Stomach (tissue), 9 donors: ENCODE data around the gene LRFN2. TPM values are rescaled to one million over a fixed set of nuclear protein-coding genes. Genes with fewer than 3 reads are reported as not detected.

Experiments used
- DNase-seq, 2 donors: peaks; one replicate each; pipeline versions ENCODE4 v3.0.0 to v3.0.0-alpha.2; 2013 to 2019
- H3K27ac ChIP-seq, 5 donors: fragments of 200-600 bp in 4 of 5; sonication (generic) in 4 of 5; one replicate each; pipeline ENCODE4 v1.5.1; 2013 to 2019; ENCODE audit warnings: mild to moderate bottlenecking in 1 of 5, moderate library complexity in 1 of 5
- H3K27me3 ChIP-seq, 3 donors: fragments of 200-600 bp; sonication (generic); one replicate each; pipeline ENCODE4 v1.5.1; 2017 to 2019; ENCODE audit warnings: mixed run types in 1 of 3
- H3K36me3 ChIP-seq, 4 donors: fragments of 200-600 bp; sonication (generic); 1 replicate in 3 of 4; 2 replicates in 1 of 4; pipeline ENCODE4 v1.5.1; 2016 to 2019
- H3K4me1 ChIP-seq, 4 donors: fragments of 200-600 bp; sonication (generic); one replicate each; pipeline ENCODE4 v1.5.1; 2016 to 2019
- H3K4me3 ChIP-seq, 4 donors: fragments of 200-600 bp; sonication (generic) in 3 of 4; one replicate each; pipeline ENCODE4 v1.5.1; 2016 to 2019; ENCODE audit warnings: mild to moderate bottlenecking in 1 of 4
- H3K9me3 ChIP-seq, 4 donors: fragments of 200-600 bp; sonication (generic); one replicate each; pipeline ENCODE4 v1.5.1; 2016 to 2019
- CTCF ChIP-seq, 7 experiments: fragments of 450-650 bp in 4 of 7; fragments of 200-600 bp in 3 of 7; sonication (generic) in 3 of 7; IDR thresholded peaks; one replicate each; pipeline ENCODE4 v1.5.1; 2016 to 2019; ENCODE audit warnings: antibody characterized with exemption in 7 of 7, control low read depth in 2 of 7, mild to moderate bottlenecking in 1 of 7
- EP300 ChIP-seq: sonication (generic); formaldehyde crosslinking; IDR thresholded peaks from one replicate; pipeline ENCODE4 v1.6.1; 2017; ENCODE audit warnings: antibody characterized with exemption
- POLR2A ChIP-seq, 4 donors: fragments of 450-650 bp; IDR thresholded peaks; one replicate each; pipeline ENCODE4 v1.6.1; 2016; ENCODE audit warnings: antibody characterized with exemption in 4 of 4, control low read depth in 2 of 4, mild to moderate bottlenecking in 1 of 4, moderate library complexity in 1 of 4
- POLR2AphosphoS5 ChIP-seq, 3 donors: sonication (generic); formaldehyde crosslinking; IDR thresholded peaks; one replicate each; pipeline ENCODE4 v1.6.1; 2016; ENCODE audit warnings: antibody characterized with exemption in 3 of 3
- WGBS, 5 donors: extraction: QIAGEN DNeasy Blood & Tissue Kit in 3 of 5; methylation state at CpG; one replicate each; pipeline versions ENCODE4 v1.1.5 to v1.1.7; 2013 to 2018; 5-methylcytosine and 5-hydroxymethylcytosine counted together
- intact Hi-C: fragments of 100-400 bp; cut with DNase I; formaldehyde crosslinking; loops from one replicate; pipeline ENCODE4 v1.15.1; 2023; ENCODE audit warnings: low total_unique reads
- polyA plus RNA-seq, 3 donors: library from polyadenylated mRNA; stranded (reverse); fragments of 200-250 nt; gene quantifications; one replicate each; pipeline ENCODE4 v1.2.3, GENCODE V29; 2013
- total RNA-seq, 5 donors: library from RNA; depleted of rRNA; stranded (reverse); fragments of >200 nt; gene quantifications; one replicate each; pipeline versions ENCODE4 v1.1.0 to v1.2.3, GENCODE V29; 2014 to 2016
- donor health status: healthy with polysubstance abuse.
- donor health status: Bipolar disorder and iron deficiency.
- donor health status: healthy.

LRFN2 gene
- total and polyA plus RNA-seq, 8 donors: 0.10 TPM; not detected in 7

- intact Hi-C loops: no loop called here
- no peaks in the 10 kb centered on the region for H3K36me3 ChIP-seq
- DNase-seq: peak in 1 of 2 donors; percentile 22
- no peaks in the 10 kb centered on the region for H3K4me1 ChIP-seq
- H3K4me3 ChIP-seq: no peak overlapping the region
- 67 to 81% (median 76%) methylated on average over 5 to 6 of the region's 6 CpGs for WGBS, 5 donors
- peaks cover 0 to 14% (median 0%) of the 10 kb centered on the region in 3 donors for H3K27me3 ChIP-seq
- TF ChIP-seq CTCF (IDR thresholded peaks at IDR 0.05) (no peak), POLR2A (IDR thresholded peaks at IDR 0.05) (no peak), POLR2AphosphoS5 (IDR thresholded peaks at IDR 0.05) (no peak), EP300 (no peak)
- no peak overlapping the region for H3K27ac ChIP-seq
- H3K9me3 ChIP-seq: no peaks in the 10 kb centered on the region
Measured at GRCh38 chr6:40353197-40353966, 233.8 kb downstream of the LRFN2 start.

GRCh38 chr6:40352527-40353170, 234.5 kb downstream of the LRFN2 start:
- intact Hi-C loops: no loop called here
- no peak for TF ChIP-seq CTCF (IDR thresholded peaks at IDR 0.05)
- no peak for TF ChIP-seq EP300
- TF ChIP-seq POLR2A (IDR thresholded peaks at IDR 0.05): no peak
- TF ChIP-seq POLR2AphosphoS5 (IDR thresholded peaks at IDR 0.05): no peak
- Histone ChIP-seq H3K27ac (no peak overlapping the region), H3K9me3 (no peaks in the 10 kb centered on the region), H3K36me3 (no peaks in the 10 kb centered on the region), H3K4me3 (no peak overlapping the region), H3K4me1 (no peaks in the 10 kb centered on the region), H3K27me3 (peaks cover 0 to 20% (median 0%) of the 10 kb centered on the region in 3 donors)
- DNase-seq: peak in 1 of 2 donors; percentile 0
- 79 to 84% (median 82%) methylated on average over 6 of the region's 6 CpGs for WGBS, 5 donors

- H3K9me3 ChIP-seq: no peaks in the 10 kb centered on the region
- WGBS, 5 donors: 61 to 86% (median 71%) methylated on average over 1 of the region's 1 CpG
- no peak overlapping the region for H3K27ac ChIP-seq
- peak in 1 of 2 donors; percentile 6 for DNase-seq
- no peaks in the 10 kb centered on the region for H3K36me3 ChIP-seq
- H3K27me3 ChIP-seq: peaks cover 0 to 22% (median 0%) of the 10 kb centered on the region in 3 donors
- no peaks in the 10 kb centered on the region for H3K4me1 ChIP-seq
- no peak overlapping the region for H3K4me3 ChIP-seq
- no peak for TF ChIP-seq POLR2A (IDR thresholded peaks at IDR 0.05)
- no peak for TF ChIP-seq POLR2AphosphoS5 (IDR thresholded peaks at IDR 0.05)
- no peak for TF ChIP-seq CTCF (IDR thresholded peaks at IDR 0.05)
- TF ChIP-seq EP300: no peak
- intact Hi-C loops: no loop called here
Measured at GRCh38 chr6:40352006-40352405, 235.2 kb downstream of the LRFN2 start.

GRCh38 chr6:40350747-40351217, 236.4 kb downstream of the LRFN2 start:
- H3K36me3 ChIP-seq: no peaks in the 10 kb centered on the region
- TF ChIP-seq POLR2AphosphoS5 (IDR thresholded peaks at IDR 0.05) (no peak), CTCF (IDR thresholded peaks at IDR 0.05) (peak in 1 of 7 experiments; percentile 13), EP300 (no peak), POLR2A (IDR thresholded peaks at IDR 0.05) (no peak)
- no peaks in the 10 kb centered on the region for H3K4me1 ChIP-seq
- 90 to 96% (median 95%) methylated on average over 3 of the region's 3 CpGs for WGBS, 5 donors
- peaks cover 0 to 22% (median 0%) of the 10 kb centered on the region in 3 donors for H3K27me3 ChIP-seq
- no peaks in the 10 kb centered on the region for H3K9me3 ChIP-seq
- H3K27ac ChIP-seq: no peak overlapping the region
- peak in 1 of 2 donors; percentile 0 for DNase-seq
- intact Hi-C loops: no loop called here
- no peak overlapping the region for H3K4me3 ChIP-seq
